ENCODE measurements around the gene COX8C.

DNA sequence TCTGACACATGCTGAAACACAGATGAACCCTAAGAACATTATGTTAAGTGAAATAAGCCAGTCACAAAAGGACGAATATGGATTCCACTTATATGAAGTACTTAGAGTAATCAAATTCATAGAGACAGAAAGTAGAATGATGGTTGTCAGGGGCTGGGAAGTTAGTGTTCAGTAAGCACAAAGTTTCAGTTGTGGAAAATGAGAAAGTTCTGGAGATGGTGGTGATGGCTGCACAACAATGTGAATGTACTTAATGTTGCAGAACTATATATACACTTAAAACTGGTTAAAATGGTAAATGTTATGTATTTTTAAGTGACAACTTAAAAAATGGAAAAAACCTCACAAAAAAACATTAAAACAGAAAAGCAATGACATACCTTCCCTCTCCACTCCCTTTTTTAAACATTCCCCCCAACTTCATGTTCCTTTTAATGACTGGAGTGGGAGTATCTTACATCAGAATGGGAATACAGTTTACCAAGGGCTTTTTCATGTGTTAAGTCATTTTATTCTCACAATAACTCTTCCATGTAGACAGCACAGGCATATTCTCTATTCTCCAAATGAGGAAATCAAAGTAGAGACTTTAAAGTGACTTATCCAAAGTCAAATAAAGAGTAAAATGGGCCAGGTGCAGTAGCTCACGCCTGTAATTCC, 38.2 kb upstream of the COX8C start:
- TF ChIP-seq, protein P1, sequence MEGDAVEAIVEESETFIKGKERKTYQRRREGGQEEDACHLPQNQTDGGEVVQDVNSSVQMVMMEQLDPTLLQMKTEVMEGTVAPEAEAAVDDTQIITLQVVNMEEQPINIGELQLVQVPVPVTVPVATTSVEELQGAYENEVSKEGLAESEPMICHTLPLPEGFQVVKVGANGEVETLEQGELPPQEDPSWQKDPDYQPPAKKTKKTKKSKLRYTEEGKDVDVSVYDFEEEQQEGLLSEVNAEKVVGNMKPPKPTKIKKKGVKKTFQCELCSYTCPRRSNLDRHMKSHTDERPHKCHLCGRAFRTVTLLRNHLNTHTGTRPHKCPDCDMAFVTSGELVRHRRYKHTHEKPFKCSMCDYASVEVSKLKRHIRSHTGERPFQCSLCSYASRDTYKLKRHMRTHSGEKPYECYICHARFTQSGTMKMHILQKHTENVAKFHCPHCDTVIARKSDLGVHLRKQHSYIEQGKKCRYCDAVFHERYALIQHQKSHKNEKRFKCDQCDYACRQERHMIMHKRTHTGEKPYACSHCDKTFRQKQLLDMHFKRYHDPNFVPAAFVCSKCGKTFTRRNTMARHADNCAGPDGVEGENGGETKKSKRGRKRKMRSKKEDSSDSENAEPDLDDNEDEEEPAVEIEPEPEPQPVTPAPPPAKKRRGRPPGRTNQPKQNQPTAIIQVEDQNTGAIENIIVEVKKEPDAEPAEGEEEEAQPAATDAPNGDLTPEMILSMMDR (conservative IDR thresholded peaks at IDR 0.05 in 1 of 2, IDR thresholded peaks at IDR 0.05 in 1 of 2; ENCODE audit: extremely low read depth in 1 of 2, insufficient read depth in 1 of 2, low read depth in 1 of 2, low read length in 2 of 2) = no peak
- no peak for TF ChIP-seq EZH2 (IDR thresholded peaks at IDR 0.05; ENCODE audit: borderline replicate concordance, low read length)

All from mammary epithelial cell (primary cell).